Measurements from ENCODE around the gene PNPLA7.

The PNPLA7 gene

GRCh38 chr9:137431416-137431931 lies 118.7 kb downstream of the PNPLA7 start:
- no peak for DNase-seq

- no peak for DNase-seq
Observed at GRCh38 chr9:137430723-137431415, 119.3 kb downstream of the PNPLA7 start.

GRCh38 chr9:137429974-137430722 lies 120.1 kb downstream of the PNPLA7 start:
- DNase-seq: peak; percentile 55

GRCh38 chr9:137429546-137429890 lies 120.7 kb downstream of the PNPLA7 start:
- no peak for DNase-seq

- no peak for DNase-seq
Observed at GRCh38 chr9:137428841-137429545, 121.2 kb downstream of the PNPLA7 start.

GRCh38 chr9:137428311-137428630 lies 121.9 kb downstream of the PNPLA7 start:
- DNase-seq: no peak

GRCh38 chr9:137427454-137428310 lies 122.5 kb downstream of the PNPLA7 start:
- no peak for DNase-seq

- no peak for DNase-seq
Observed at GRCh38 chr9:137426018-137426681, 124.1 kb downstream of the PNPLA7 start.

- no peak for DNase-seq
Observed at GRCh38 chr9:137423514-137424291, 126.5 kb downstream of the PNPLA7 start.

GRCh38 chr9:137422604-137423513 lies 127.3 kb downstream of the PNPLA7 start, which contains the start of the genes EXD3 and NOXA1:
TSS of gene EXD3 (minus strand) at chr9:137423162. CDS start at chr9:137395357, 27,805 bp downstream.
TSS of gene NOXA1 (plus strand) at chr9:137423393. CDS start at chr9:137423530, 137 bp downstream.
- peak; percentile 92 for DNase-seq

GRCh38 chr9:137421838-137422603 lies 128.2 kb downstream of the PNPLA7 start:
- DNase-seq: no peak

- no peak for DNase-seq
Observed at GRCh38 chr9:137417161-137418021, 132.8 kb downstream of the PNPLA7 start.

GRCh38 chr9:137416563-137417151 lies 133.5 kb downstream of the PNPLA7 start:
- DNase-seq: no peak

GRCh38 chr9:137416006-137416562 lies 134.1 kb downstream of the PNPLA7 start:
- no peak for DNase-seq

- no peak for DNase-seq
Observed at GRCh38 chr9:137415451-137415850, 134.8 kb downstream of the PNPLA7 start.

- DNase-seq: no peak
Observed at GRCh38 chr9:137412431-137412830, 137.8 kb downstream of the PNPLA7 start.

- DNase-seq: no peak
Observed at GRCh38 chr9:137411645-137412380, 138.4 kb downstream of the PNPLA7 start.
